ENCODE results near the gene TMEM150B. TPM values are rescaled to one million over a fixed set of nuclear protein-coding genes. Genes with fewer than 3 reads are reported as not detected.
"Not testable (repeated sequence)": the region's sequence is repeated elsewhere in the genome, so short reads cannot be mapped to it uniquely, and the experiment has no call there.

The TMEM150B gene
- total RNA-seq, 1 experiment from 2014 or later: not detected

DNA sequence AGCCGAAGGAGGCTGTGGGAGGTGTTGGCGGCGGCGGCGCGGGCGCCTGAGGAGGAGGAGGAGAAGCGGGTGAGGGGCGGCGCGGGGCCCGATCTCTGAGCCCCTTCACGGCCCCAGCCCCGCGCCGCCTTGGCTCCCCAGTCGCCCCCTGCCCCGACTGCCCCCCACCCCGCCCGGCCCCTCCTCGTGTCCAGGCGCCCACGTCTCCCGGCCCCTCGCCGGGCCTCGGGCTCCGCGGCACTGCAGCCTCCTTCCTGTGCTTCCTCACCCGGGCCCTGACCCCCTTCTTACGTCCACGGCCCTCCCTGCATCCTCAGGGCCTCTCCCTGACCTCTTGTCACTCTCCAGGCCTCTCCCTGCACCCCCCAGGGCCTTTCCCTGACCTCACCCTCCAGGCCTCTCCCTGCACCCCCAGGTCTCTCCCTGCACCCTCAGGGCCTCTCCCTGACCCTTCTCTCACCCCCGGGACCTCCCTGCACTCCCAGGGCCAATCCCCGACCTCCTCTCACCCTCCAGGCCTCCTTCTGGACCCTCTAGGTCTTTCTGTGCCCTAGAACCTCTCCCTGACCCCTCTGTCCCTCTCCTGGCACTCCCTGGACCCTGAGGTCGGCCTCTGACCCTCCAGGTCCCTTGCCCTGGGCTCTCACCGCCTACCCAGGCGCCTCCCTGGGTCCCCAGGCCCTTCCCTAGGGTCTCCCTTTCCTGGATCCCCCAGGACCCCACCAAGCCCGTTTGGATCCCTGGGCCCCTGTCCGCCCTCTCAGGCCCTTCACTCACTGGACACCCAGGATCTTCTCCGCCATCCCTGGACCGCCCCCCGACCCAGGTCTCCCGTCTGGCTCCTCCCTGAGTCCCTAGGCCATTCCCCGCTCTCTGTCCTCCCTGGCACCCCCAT lies 15.0 kb upstream of the TMEM150B start:
- DNase-seq (ENCODE audit: extremely low read depth, low read depth): no peak

DNA sequence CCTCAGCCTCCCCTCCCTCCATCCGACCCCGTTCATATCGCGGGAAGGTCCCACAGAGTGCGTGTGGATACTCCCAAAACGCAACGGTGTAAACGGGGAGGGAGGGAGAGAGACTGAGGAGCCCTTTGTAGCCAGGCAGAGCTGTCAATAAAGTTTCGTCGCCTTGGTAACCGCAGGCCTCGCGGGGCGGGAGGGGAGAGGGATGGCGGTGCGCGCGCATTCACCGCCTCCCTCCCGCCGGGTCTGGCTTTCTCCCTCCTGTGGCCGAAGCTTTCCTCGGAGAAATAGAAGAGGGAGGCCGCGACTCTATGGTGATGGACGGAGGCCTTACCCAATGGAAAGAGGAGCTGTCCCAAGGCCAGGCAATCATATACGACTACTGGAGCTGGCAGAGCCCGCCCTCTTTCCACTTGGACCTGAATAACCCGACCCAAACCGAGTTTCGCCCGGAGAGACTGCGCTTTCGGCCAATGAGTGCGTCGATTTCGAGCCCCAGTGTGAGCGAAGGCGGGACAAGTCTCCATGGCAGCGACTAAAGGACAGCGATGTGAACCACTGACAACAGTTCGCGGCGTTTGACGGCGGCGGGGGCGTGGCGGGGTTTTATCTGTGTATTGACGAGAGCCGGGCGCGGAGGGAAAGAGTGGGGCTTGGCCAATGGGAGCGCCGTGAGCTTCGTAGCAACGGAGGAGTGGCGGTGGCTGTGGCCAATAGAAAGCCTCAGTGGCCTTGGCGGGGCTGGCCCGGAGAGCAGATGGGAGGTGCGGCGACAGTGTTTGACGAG lies 14.2 kb upstream of the TMEM150B start, which contains the start of gene KMT5C:
Gene KMT5C, plus strand, starts transcription at position 772 of the 784 bp plus-strand sequence. CDS start 2,061 bp downstream, outside the sequence.
- DNase-seq (ENCODE audit: extremely low read depth, low read depth): peak; percentile 100

DNA sequence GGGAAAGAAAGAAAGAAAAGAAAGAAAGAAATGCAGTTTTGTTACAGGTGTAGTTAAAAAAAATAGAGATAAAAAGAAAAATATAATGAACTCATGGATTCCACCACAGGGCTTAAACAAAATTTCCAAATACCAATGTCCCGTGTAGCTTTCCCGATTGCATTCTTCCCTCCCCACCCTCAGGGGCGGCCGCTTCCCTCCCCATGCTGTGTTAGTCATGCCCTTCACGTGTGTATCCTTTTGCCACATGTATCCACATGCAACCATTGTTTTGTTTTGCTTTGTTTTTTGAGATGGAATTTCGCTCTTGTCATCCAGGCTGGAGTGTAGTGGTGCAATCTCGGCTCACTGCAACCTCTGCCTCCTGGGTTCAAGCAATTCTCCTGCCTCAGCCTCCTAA lies 11.0 kb upstream of the TMEM150B start:
- DNase-seq (ENCODE audit: extremely low read depth, low read depth): no peak

DNA sequence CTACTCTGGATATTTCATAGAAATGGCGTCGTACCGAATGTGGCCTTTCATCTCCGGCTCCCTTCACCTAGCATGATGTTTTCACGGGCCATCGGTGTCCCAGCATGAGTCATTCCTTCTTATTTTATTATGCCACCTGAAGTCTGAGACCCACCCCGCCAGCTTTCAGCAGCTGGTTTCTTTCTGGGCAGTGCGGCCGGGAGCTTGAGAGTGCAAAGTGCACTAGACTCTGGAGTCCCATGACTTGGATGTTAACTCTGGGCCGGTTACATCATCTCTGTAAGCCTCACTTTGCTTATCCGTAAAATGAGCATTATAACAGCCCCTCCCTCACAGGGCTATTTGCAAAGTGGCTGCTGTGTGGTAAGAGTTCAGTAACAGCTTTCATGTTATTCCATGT lies 8.7 kb upstream of the TMEM150B start:
- DNase-seq (ENCODE audit: extremely low read depth, low read depth): no peak

DNA sequence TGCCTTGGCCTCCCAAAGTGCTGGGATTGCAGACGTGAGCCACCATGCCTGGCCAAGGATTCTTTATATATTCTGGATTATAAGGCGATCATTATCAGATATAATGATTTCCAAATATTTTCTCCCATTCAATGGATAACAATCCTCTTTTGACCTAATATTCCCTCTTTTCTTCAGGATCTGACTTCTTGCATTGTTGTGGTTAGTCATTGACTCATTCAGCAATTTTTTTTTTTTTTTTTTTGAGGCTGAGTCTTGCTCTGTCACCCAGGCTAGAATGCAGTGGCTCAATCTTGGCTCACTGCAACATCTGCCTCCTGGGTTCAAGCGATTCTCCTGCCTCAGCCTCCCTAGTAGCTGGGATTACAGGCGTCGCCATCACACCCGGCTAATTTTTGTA lies 4.7 kb upstream of the TMEM150B start:
- DNase-seq (ENCODE audit: extremely low read depth, low read depth): not testable (repeated sequence)

DNA sequence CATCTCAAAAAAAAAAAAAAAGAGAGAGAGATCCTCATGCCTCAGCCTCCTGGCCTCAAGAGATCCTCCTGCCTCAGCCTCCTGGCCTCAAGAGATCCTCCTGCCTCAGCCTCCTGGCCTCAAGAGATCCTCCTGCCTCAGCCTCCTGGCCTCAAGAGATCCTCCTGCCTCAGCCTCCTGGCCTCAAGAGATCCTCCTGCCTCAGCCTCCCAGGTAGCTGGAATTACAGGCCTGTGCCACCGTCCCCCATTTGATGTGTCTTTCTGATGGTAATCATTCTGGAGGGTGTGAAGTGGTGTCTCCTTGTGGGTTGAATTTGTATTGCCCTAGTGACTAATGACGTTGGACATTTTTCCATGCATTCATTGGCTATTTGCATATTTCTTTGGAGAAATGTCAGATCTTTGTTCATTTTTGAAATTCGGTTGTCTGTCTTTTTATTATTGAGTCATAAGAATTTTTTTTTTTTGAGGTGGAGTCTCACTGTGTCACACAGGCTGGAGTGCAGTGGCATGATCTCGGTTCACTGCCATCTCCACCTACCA lies 3.7 kb upstream of the TMEM150B start:
- not testable (repeated sequence) for DNase-seq (ENCODE audit: extremely low read depth, low read depth)

DNA sequence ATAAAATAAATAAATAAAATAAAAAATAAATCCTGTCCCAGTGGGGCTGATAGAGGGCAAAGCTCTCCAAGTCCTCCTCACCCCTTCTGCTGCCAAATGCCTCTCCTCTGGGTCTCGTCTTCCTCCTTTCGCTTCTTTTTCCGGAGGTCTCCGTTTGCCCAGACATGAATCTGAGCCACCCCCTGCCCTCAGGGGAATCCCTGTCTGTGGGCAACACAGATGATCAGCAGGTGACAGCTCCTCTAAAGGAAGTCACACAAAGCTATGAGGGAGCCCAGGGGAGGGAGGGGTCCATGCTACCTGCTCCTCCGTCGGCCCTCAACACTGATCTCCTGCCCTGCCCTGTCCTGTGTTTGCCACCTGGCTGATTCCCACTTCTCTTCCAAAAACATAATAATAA lies 479 bp downstream of the TMEM150B start:
- no peak for DNase-seq (ENCODE audit: extremely low read depth, low read depth)

DNA sequence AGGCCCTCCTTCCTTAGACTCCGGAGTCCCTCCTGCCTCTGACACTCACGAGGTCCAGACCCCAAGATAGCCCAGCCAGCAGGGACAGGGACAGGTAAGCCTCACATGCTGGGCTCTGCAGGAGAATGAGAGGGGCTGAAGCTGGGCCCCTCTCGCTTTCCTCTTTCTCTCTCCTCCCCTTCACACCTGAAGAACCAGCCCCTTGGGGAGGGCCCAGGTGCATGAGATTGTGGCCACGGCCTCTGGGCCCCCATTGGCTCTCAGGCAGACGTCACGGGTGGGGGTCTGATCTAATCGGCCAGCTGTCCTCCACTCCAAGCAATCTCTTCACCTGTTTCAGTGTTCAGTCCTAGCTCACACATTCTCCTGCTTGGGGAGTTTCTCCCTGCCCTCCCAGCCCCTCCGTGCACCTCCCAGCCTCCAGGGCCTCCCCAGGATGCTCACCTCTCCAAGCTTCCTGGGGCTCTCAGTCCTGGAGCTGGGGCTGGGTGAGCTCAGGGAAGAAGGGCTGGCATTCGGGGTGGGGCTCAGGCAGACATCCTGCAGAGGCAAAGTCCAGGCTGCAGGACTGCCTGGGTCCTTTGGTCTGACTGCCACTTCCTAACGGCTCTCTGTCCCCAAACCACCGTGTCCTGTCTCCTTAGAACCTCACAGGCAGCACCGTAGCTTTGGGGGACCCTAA lies 2.8 kb downstream of the TMEM150B start:
- DNase-seq (ENCODE audit: extremely low read depth, low read depth): no peak

DNA sequence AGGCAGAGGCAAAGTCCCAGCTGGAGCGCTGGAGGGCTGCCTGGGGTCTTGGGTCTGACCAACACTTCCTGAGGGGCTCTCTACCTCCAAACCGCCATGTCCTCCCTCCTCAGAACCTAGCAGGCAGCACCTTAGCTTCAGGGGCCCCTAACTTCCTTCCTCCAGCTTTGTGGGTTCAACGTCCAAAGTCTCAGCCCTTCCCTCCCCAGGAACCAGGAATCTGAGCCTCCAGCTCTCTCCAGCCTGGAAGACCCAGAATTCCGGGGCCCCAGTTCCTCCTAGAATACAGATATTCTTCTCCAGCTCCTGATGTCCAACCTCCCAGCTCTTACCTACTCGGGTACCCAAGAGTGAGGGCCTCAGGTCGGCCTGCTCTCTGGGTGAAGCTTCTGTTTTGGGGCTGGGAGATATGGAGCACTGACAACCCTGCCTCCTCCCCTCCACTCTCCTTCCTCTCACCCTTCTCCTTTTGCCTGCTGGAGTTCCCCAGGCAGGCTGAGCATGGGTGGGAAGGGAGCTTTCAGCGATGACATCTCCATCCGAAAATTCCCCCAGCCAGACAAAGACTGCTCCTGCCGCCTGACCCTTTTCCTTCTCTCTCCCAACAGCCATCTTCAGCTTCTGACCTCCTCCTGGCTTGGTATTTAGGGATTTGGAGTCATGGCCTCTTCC lies 3.5 kb downstream of the TMEM150B start:
- DNase-seq (ENCODE audit: extremely low read depth, low read depth): no peak

DNA sequence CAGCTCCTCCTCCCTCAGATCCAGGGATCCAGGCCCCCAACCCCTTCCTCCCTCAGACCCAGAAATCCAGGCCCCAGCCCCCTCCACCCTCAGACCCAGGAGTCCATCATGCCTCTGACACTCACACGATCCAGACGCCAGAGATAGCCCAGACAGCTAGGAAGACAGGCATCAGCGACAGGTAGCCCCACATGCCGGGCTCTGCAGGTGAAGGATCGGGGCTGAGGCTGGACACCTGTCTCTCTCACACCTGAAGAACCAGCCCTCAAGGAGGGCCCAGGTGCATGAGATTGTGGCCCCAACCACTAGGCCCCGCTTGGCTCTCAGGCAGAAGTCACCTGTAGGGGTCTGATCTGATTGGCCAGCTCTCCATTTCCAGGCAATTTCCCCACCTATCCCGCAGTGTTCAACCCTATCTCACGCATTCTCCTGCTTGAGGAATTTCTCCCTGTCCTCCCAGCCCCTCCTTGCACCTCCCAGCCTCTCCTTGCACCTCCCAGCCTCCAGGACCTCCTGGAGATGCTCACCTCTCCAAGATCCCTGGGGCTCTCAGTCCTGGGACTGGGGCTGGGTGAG lies 4.2 kb downstream of the TMEM150B start:
- no peak for DNase-seq (ENCODE audit: extremely low read depth, low read depth)

DNA sequence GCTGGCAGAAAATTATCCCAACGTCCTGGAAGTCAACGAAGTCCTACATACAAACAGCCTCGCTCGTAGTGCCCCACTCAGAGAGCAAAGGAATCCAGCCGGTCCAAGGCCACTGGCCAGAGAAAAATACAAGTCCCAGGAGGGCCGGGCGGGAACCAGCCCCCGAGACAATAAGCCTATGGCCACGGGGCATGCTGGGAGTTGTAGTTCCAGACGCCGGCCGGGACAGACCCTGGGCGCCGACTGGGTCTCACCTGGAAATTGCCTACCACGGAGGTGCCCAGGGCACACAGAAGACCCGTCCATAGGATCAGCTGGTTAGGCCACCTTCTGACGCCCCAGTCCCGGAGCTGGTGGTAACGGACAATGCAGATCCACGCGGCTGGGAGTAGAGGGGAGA lies 5.4 kb downstream of the TMEM150B start:
- DNase-seq (ENCODE audit: extremely low read depth, low read depth): no peak

DNA sequence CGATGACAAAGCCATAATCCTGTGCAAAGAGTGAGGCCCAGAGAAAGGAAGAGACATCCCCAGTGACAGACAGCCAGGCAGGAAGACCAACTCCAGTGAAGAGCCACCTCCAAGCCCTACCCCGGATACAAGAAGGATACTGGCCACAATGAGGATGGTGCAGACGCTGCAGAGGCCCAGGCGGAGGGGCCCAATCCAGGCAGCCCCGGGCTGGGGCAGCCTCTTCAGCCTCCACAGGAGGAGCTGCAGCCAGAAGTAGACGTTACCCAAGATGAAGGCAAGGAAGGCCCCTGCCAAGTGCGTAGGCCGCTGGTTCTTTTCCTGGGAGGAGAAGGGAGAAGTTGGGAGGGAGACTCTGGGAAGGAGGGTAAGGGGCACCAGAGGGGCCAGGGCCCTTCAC lies 8.5 kb downstream of the TMEM150B start:
- no peak for DNase-seq (ENCODE audit: extremely low read depth, low read depth)

DNA sequence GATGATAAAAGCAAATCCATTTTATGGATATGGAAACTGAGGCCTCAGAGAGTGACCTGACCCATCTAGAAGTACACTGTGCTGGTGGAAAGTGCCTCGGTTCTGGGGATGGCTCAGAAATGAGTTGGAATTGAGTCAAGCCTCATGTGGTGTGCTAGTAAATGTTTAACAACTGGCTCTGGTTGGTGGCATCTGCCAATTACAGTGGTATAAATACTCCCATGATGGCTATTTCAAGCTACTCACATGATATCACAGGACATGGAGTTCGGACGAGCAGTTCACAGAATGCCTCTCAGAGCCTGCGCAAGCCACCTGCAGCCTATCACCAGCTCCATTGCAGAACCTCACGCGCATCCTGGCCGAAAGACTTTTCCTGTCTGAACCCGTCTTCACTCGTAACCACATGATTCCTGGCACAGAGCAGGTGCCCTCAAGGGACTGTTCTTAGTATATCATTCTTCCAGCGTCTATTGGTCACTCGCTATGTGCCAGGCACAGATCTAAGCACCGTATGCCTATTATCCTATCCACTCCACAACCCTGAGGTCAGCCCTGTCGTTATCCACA lies 9.1 kb downstream of the TMEM150B start:
- no peak for DNase-seq (ENCODE audit: extremely low read depth, low read depth)

DNA sequence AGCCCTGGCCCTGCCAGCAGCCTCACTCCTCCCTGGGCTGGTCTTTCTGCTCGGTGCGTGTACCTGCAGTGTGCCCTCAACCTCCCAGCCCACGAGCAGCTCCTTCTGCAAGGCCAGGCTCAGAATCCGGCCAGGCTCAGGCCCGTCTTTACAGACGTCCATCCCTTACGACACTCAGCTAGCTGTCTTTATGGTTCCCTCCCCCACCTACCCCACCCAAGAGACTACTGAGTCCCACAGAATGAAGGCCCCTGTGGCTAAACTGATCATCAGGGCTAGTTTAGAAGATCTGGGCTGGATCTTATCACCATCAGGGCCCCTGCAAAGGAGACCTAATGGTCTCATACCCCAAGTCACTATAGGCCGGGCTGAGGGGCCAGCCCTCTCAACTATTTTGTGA lies 10.7 kb downstream of the TMEM150B start:
- DNase-seq (ENCODE audit: extremely low read depth, low read depth): no peak

DNA sequence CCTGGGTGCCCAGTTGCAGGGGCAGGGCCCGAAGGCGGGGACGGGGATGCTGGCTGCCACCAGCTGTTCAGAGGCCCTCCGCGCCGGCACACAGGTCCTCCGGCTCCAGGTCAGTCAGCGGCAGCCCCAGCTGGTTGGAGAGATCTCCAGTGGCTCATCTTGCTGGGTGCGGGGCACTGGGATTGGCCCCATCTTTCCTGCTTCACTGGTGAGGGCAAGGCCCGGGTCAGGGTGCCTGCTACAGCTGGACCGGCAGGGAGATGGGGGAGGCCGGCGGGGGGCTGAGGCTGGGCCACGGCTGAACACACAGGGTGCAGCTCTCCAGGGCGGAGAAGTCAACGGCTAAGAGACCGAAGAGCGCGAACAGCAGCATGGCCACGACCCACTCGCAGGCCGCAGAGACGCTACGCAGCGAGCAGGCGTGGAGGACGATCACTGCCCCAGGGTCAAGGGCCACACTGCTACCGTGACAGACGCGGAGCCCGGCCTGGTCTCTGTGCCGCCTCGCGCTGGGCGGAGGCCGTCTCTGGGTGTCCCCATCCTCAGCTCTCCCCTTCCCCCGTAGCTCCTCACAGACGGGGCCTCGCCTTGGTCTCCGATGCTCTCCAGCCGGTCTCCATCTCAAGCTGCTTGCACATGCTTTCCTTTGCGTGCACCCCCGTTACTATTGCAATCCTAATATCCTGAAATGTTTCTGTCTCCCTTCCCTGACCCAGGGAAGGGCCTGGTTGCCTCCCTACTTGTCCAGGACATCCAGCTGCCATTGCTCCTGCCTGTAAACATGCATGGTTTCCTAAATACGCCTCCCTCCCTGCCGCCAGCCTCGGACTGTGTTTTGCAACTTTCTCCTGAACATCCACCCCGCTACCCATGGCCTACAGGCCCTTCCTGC lies 12.3 kb downstream of the TMEM150B start:
- DNase-seq (ENCODE audit: extremely low read depth, low read depth): no peak

DNA sequence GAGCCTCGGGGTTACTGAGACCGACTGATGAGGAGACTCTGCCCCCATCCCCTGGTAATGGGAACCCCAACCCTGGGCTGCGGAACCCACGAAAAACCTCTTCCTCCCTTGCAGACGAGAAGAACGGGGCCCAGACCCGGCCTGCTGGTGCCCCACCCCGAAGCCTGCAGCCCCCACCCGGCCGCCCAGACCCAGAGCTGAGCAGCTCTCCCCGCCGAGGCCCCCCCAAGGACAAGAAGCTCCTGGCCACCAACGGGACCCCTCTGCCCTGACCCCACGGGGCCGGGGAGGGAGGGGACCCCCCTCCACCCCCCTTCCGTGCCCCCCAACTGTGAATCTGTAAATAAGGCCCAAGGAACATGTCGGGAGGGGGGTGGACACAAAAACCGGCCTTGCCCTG lies 13.3 kb downstream of the TMEM150B start:
- DNase-seq (ENCODE audit: extremely low read depth, low read depth): no peak

DNA sequence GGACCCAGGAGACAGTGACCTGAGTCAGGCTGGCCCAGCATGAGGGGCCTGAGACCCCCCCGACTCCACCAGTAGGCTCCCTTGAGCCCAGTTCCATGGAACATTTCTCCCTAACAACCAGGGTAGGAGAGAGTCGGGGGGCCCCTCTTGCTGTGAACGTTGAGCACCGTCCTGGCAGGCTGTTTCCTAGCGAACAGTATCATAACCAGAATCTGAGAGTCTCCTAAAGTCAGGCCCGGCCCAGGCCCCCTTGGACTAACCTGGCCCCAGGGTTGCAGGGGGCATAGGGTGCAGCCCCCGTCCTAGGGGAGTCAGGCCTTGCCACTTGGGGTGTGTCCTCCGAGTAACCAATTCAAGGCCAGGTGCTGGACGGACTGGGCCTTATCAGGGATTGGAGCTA lies 13.7 kb downstream of the TMEM150B start:
- no peak for DNase-seq (ENCODE audit: extremely low read depth, low read depth)

DNA sequence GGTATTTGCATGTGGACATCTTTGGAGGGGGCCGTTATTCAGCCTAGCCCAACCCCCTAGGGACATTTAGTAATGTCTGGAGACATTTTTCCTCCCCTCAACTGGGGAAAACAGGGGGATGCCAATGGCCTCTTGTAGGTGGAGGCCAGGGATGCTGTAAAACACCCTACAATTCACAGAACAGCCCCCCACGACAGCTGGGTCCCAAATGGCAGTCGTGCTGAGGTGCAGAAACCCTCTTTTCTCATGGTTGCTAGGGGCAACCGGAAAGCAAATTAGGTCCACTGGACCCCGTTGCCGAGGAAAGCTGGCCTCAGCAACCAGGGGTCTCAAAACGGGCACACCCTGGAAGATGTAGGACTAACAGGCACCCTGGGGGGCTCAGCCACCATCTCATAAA lies 14.6 kb downstream of the TMEM150B start:
- DNase-seq (ENCODE audit: extremely low read depth, low read depth): no peak

DNA sequence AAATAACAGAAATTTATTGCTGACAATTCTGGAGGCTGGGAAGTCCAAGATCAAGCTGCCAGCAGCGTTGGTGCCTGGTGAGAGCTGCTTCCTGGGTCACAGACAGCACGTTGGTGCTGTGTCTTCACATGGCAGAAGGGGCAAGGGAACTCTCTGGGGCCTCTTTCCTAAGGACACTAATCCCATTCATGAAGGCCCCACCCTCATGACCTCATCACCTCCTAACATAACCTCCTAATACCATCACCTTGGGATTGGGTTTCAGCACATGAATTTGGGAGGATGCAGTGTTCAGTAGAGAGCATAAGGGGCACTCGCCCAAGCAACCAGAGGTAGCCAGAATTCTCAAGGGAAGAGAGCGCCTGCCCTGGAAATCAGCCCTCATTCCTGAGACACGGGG lies 15.7 kb downstream of the TMEM150B start:
- DNase-seq (ENCODE audit: extremely low read depth, low read depth): no peak
